GM23248 (cell line): ENCODE results near the gene CDC25A. TPM values are rescaled to one million over a fixed set of nuclear protein-coding genes. Genes with fewer than 3 reads are reported as not detected.
A peak's percentile ranks its signal among the peaks of the same experiment; 100 is the strongest.
"Not testable (repeated sequence)": the region's sequence is repeated elsewhere in the genome, so short reads cannot be mapped to it uniquely, and the experiment has no call there.

Experiments
- DNase-seq: peaks from one replicate; pipeline ENCODE4 v3.0.0-alpha.2; 2015
- H2AFZ ChIP-seq: fragments of 200-600 bp; sonication (generic); 2 replicates; pipeline ENCODE4 v1.6.1; 2016; ENCODE audit warnings: antibody characterized with exemption
- H3F3A ChIP-seq: fragments of 200-600 bp; sonication (generic); 2 replicates; pipeline ENCODE4 v1.6.1; 2016; ENCODE audit warnings: mild to moderate bottlenecking, antibody characterized with exemption, mixed run types; ENCODE audit not compliant: insufficient read depth
- H3K27ac ChIP-seq: fragments of 200-600 bp; sonication (generic); 2 replicates; pipeline ENCODE4 v1.5.1; 2016; ENCODE audit warnings: mild to moderate bottlenecking
- H3K27me3 ChIP-seq: fragments of 200-600 bp; sonication (generic); replicated peaks from 2 replicates; pipeline ENCODE4 v1.6.1; 2016; ENCODE audit warnings: mild to moderate bottlenecking; ENCODE audit not compliant: insufficient read depth
- H3K36me3 ChIP-seq: fragments of 200-600 bp; sonication (generic); 2 replicates; pipeline ENCODE4 v1.6.1; 2016; ENCODE audit warnings: low read depth, mild to moderate bottlenecking
- H3K4me1 ChIP-seq: fragments of 200-600 bp; sonication (generic); 2 replicates; pipeline ENCODE4 v1.6.1; 2016; ENCODE audit warnings: mild to moderate bottlenecking; ENCODE audit not compliant: insufficient read depth
- H3K4me2 ChIP-seq: fragments of 200-600 bp; sonication (generic); one replicate; pipeline ENCODE4 v1.6.1; 2016; ENCODE audit warnings: mild to moderate bottlenecking; ENCODE audit not compliant: unreplicated experiment
- H3K4me3 ChIP-seq: fragments of 200-600 bp; sonication (generic); 2 replicates; pipeline ENCODE4 v1.5.1; 2016; ENCODE audit warnings: mild to moderate bottlenecking
- H3K79me2 ChIP-seq: fragments of 200-600 bp; sonication (generic); 2 replicates; pipeline ENCODE4 v1.6.1; 2016; ENCODE audit warnings: mild to moderate bottlenecking; ENCODE audit not compliant: insufficient read depth
- H3K9ac ChIP-seq: fragments of 200-600 bp; sonication (generic); 2 replicates; pipeline ENCODE4 v1.6.1; 2016; ENCODE audit warnings: mild to moderate bottlenecking
- H3K9me2 ChIP-seq: fragments of 200-600 bp; sonication (generic); 2 replicates; pipeline ENCODE4 v1.6.1; 2016; ENCODE audit warnings: mixed run types, mild to moderate bottlenecking, moderate library complexity; ENCODE audit not compliant: insufficient read depth
- H3K9me3 ChIP-seq: fragments of 200-600 bp; sonication (generic); one replicate; pipeline ENCODE4 v1.6.1; 2017; ENCODE audit warnings: low read depth
- H4K20me1 ChIP-seq: fragments of 200-600 bp; sonication (generic); 2 replicates; pipeline ENCODE4 v1.6.0; 2016; ENCODE audit not compliant: insufficient read depth
- EZH2 ChIP-seq: fragments of 200-600 bp; sonication (generic); IDR thresholded peaks from 2 replicates; pipeline ENCODE4 v1.6.1; 2018; ENCODE audit warnings: antibody characterized with exemption, mild to moderate bottlenecking; ENCODE audit not compliant: insufficient read depth, poor library complexity, severe bottlenecking
- EZH2phosphoT487 ChIP-seq: fragments of 200-600 bp; sonication (generic); IDR thresholded peaks from 2 replicates; pipeline ENCODE4 v1.6.1; 2018; ENCODE audit warnings: antibody characterized with exemption, moderate library complexity, mild to moderate bottlenecking, low read depth; ENCODE audit not compliant: insufficient read depth
- WGBS, 2 experiments: methylation state at CpG; one replicate each; pipeline ENCODE4 v1.1.6; 2015 to 2017; ENCODE audit warnings: low lambda C conversion rate in 2 of 2, low coverage in 1 of 2; ENCODE audit errors: missing lambda C conversion rate in 2 of 2; 5-methylcytosine and 5-hydroxymethylcytosine counted together
- in situ Hi-C: fragments of 300-500 bp; cut with MboI; formaldehyde crosslinking; loops from 2 replicates; pipeline ENCODE4 v1.15.0; 2020
- polyA plus RNA-seq: library from polyadenylated mRNA; unstranded; fragments of >200 nt; fragmentation: Nextera tagmentation; extraction: Ambion mirVana; gene quantifications from 2 replicates; pipeline ENCODE4 v1.2.1, GENCODE V29; 2016
- total RNA-seq: library from RNA; depleted of rRNA; stranded (reverse); fragments of >200 nt; shearing (Covaris generic); gene quantifications from 2 replicates; pipeline ENCODE4 v1.2.3, GENCODE V29; 2014

The CDC25A gene
- total and polyA plus RNA-seq, 2 experiments from 2014 or later, result 1.5 to 4.3 TPM

GRCh38 chr3:48215466-48215865, 27.2 kb upstream of the CDC25A start:
- Histone ChIP-seq H3K4me3 (no peak overlapping the region), H3K79me2 (no peaks in the 10 kb centered on the region), H3F3A (peaks cover 7% of the 10 kb centered on the region; the same call in 1 of the 2 replicates), H3K4me1 (0 out of 2 replicates have a peak, but pooled peaks cover 4% of the 10 kb centered on the region), H3K9me3 (no peaks in the 10 kb centered on the region), H3K4me2 (no peak overlapping the region), H3K9ac (no peak overlapping the region), H3K27me3 (no peaks in the 10 kb centered on the region), H3K9me2 (no peaks in the 10 kb centered on the region), H3K36me3 (no peaks in the 10 kb centered on the region), H2AFZ (no peak overlapping the region), H3K27ac (no peak overlapping the region), H4K20me1 (no peaks in the 10 kb centered on the region)
- TF ChIP-seq EZH2phosphoT487 (no peak), EZH2 (no peak)
- WGBS, 2 experiments, result 14 to 20% methylated on average over 4 of the region's 4 CpGs
- in situ Hi-C loops, result no loop called here
- DNase-seq, result peak; percentile 63

- H3K4me2 ChIP-seq, result no peak overlapping the region
- H3K79me2 ChIP-seq, result no peaks in the 10 kb centered on the region
- no peaks in the 10 kb centered on the region for H3K9me2 ChIP-seq
- in situ Hi-C loops, result no loop called here
- H2AFZ ChIP-seq, result no peak overlapping the region
- 0 out of 2 replicates have a peak, but pooled peaks cover 4% of the 10 kb centered on the region for H3K4me1 ChIP-seq
- DNase-seq, result peak; percentile 17
- H3K36me3 ChIP-seq, result no peaks in the 10 kb centered on the region
- H3K27ac ChIP-seq, result no peak overlapping the region
- no peak overlapping the region for H3K4me3 ChIP-seq
- H3K9me3 ChIP-seq, result no peaks in the 10 kb centered on the region
- TF ChIP-seq EZH2 (no peak), EZH2phosphoT487 (no peak)
- peaks cover 7% of the 10 kb centered on the region; the same call in 1 of the 2 replicates for H3F3A ChIP-seq
- H3K9ac ChIP-seq, result no peak overlapping the region
- no peaks in the 10 kb centered on the region for H3K27me3 ChIP-seq
- 17 to 25% methylated on average over 3 of the region's 3 CpGs for WGBS, 2 experiments
- no peaks in the 10 kb centered on the region for H4K20me1 ChIP-seq
Observed at GRCh38 chr3:48215019-48215418, 26.8 kb upstream of the CDC25A start.

- WGBS, 2 experiments, result 89 to 100% methylated on average over 3 of the region's 3 CpGs
- no peaks in the 10 kb centered on the region for H3K9me2 ChIP-seq
- TF ChIP-seq EZH2 (no peak), EZH2phosphoT487 (no peak)
- H3K4me2 ChIP-seq, result no peak overlapping the region
- H4K20me1 ChIP-seq, result no peaks in the 10 kb centered on the region
- H3K36me3 ChIP-seq, result no peaks in the 10 kb centered on the region
- no peak overlapping the region for H2AFZ ChIP-seq
- DNase-seq, result no peak
- no peak overlapping the region for H3K9ac ChIP-seq
- 0 out of 2 replicates have a peak, but pooled peaks cover under 1% of the 10 kb centered on the region for H3K4me1 ChIP-seq
- no peak overlapping the region for H3K4me3 ChIP-seq
- H3K9me3 ChIP-seq, result no peaks in the 10 kb centered on the region
- in situ Hi-C loops, result no loop called here
- no peak overlapping the region for H3K27ac ChIP-seq
- no peaks in the 10 kb centered on the region for H3K27me3 ChIP-seq
- peaks cover 5% of the 10 kb centered on the region; the same call in 1 of the 2 replicates for H3F3A ChIP-seq
- no peaks in the 10 kb centered on the region for H3K79me2 ChIP-seq
Observed at GRCh38 chr3:48214225-48214624, 26.0 kb upstream of the CDC25A start.

- H3K4me2 ChIP-seq, H3K4me3 ChIP-seq, H4K20me1 ChIP-seq, H3K9me3 ChIP-seq, H3K36me3 ChIP-seq, H3K9me2 ChIP-seq, DNase-seq, H3K27ac ChIP-seq, H2AFZ ChIP-seq, in situ Hi-C loops, H3K9ac ChIP-seq, H3K79me2 ChIP-seq, H3F3A ChIP-seq, H3K27me3 ChIP-seq, H3K4me1 ChIP-seq: not testable (repeated sequence)
- 87% methylated on average over 13 of the region's 36 CpGs; no CpG with 5 or more reads in 1 of the 2 experiments for WGBS, 2 experiments
Observed at GRCh38 chr3:48211776-48212175, 23.6 kb upstream of the CDC25A start.

GRCh38 chr3:48210534-48210933, 22.3 kb upstream of the CDC25A start:
- in situ Hi-C loops, H3K9me3 ChIP-seq, H3F3A ChIP-seq: not testable (repeated sequence)

More at GRCh38 chr3:48210534-48210933, 22.3 kb upstream of the CDC25A start:
- H2AFZ ChIP-seq, H3K36me3 ChIP-seq, H3K27me3 ChIP-seq, H3K4me2 ChIP-seq, H3K79me2 ChIP-seq, DNase-seq, H3K4me3 ChIP-seq, H4K20me1 ChIP-seq, H3K4me1 ChIP-seq, H3K9me2 ChIP-seq, H3K9ac ChIP-seq, H3K27ac ChIP-seq: not testable (repeated sequence)
- WGBS, 2 experiments, result 97% methylated on average over 18 of the region's 48 CpGs; no CpG with 5 or more reads in 1 of the 2 experiments
